ENCODE results near the gene PLD6.

DNA sequence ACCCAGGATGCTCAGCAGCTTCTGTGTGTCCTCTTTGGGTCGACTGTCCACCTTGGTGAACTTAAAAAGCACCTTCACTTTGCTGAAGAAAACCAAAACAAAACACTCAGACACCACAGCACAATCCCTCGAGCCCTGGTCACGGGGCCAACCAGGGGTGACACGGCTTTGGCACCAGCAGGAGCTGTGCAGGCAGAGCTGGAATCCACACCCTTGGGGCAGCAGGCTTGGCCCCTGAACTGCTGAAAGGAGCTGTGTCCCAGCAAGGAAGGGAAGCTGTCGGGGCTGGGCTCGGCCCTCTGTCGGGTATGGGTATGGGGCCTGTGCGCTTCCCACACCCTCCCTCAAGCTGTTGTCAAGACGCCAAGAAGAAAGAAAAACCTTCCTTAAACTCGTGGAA, 7.6 kb upstream of the PLD6 start:
- no peak for TF ChIP-seq POLR2AphosphoS5 (IDR thresholded peaks at IDR 0.05)
- TF ChIP-seq, protein P1, sequence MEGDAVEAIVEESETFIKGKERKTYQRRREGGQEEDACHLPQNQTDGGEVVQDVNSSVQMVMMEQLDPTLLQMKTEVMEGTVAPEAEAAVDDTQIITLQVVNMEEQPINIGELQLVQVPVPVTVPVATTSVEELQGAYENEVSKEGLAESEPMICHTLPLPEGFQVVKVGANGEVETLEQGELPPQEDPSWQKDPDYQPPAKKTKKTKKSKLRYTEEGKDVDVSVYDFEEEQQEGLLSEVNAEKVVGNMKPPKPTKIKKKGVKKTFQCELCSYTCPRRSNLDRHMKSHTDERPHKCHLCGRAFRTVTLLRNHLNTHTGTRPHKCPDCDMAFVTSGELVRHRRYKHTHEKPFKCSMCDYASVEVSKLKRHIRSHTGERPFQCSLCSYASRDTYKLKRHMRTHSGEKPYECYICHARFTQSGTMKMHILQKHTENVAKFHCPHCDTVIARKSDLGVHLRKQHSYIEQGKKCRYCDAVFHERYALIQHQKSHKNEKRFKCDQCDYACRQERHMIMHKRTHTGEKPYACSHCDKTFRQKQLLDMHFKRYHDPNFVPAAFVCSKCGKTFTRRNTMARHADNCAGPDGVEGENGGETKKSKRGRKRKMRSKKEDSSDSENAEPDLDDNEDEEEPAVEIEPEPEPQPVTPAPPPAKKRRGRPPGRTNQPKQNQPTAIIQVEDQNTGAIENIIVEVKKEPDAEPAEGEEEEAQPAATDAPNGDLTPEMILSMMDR (IDR thresholded peaks at IDR 0.05) = no peak

Data from gastroesophageal sphincter (tissue), 3 donors.